ENCODE measurements around the gene CHI3L1. TPM values are rescaled to one million over a fixed set of nuclear protein-coding genes. Genes with fewer than 3 reads are reported as not detected.

Gene CHI3L1
- total RNA-seq, 1 experiment from 2014 or later, result not detected

- RAD21 ChIA-PET (ENCODE audit: low non-redundant PET in 1 of 2, low total read pairs in 2 of 2, uncharacterized antibody in 2 of 2, unreplicated experiment in 2 of 2), result no interaction called here
- no peak overlapping the region for H3K9ac ChIP-seq (ENCODE audit: low read length)
- TF ChIP-seq SIN3A (IDR thresholded peaks at IDR 0.05; ENCODE audit: low read depth) (no peak), JUND (IDR thresholded peaks at IDR 0.05) (no peak), SRF (IDR thresholded peaks at IDR 0.05; ENCODE audit: low read depth) (no peak), ZBTB33 (IDR thresholded peaks at IDR 0.05; ENCODE audit: extremely low read depth, insufficient replicate concordance, low read length) (no peak), SP1 (IDR thresholded peaks at IDR 0.05; ENCODE audit: low read depth) (no peak), REST (IDR thresholded peaks at IDR 0.05; ENCODE audit: low read depth) (no peak), RAD21 (IDR thresholded peaks at IDR 0.05; ENCODE audit: low read depth) (no peak), EZH2phosphoT487 (IDR thresholded peaks at IDR 0.05; ENCODE audit: borderline replicate concordance) (no peak)
- no peak overlapping the region for H3K4me3 ChIP-seq (replicated peaks in 1 of 2; ENCODE audit: low read depth in 1 of 2, low read length in 2 of 2)
- CTCF ChIA-PET, result no interaction called here
- POLR2A ChIA-PET, result no interaction called here
- H3K4me1 ChIP-seq (ENCODE audit: control insufficient read depth in 1 of 2, insufficient read depth in 2 of 2, low read length in 2 of 2), result peaks cover 13 to 46% of the 10 kb centered on the region in 2 experiments; a peak in 3 of 4 replicates
- H2AFZ ChIP-seq (ENCODE audit: low read depth, low read length, poor library complexity, severe bottlenecking), result no peak overlapping the region
- no TSS peak for BruUV-seq (replicated peaks)
- no peaks in the 10 kb centered on the region for H4K20me1 ChIP-seq (ENCODE audit: insufficient read depth)
- H3K9me2 ChIP-seq (ENCODE audit: insufficient read depth), result no peaks in the 10 kb centered on the region
- H3K36me3 ChIP-seq (ENCODE audit: control insufficient read depth in 1 of 2, insufficient read depth in 2 of 2, low read length in 2 of 2), result no peaks in the 10 kb centered on the region
- intact Hi-C loops (cut with micrococcal nuclease), result no loop called here
- H3K9me3 ChIP-seq (ENCODE audit: control insufficient read depth in 1 of 2, insufficient read depth in 1 of 2, low read depth in 1 of 2, low read length in 2 of 2), result no peaks in the 10 kb centered on the region
- H3K4me2 ChIP-seq (ENCODE audit: low read length), result no peak overlapping the region
- no peaks in the 10 kb centered on the region for H3K79me2 ChIP-seq (ENCODE audit: insufficient read depth, low read length)
- ATAC-seq (no peak), DNase-seq (ENCODE audit: low read depth, low spot score) (no peak)
- no peak overlapping the region for H3K27ac ChIP-seq (ENCODE audit: low read depth, low read length)
- no peaks in the 10 kb centered on the region for H3K27me3 ChIP-seq (ENCODE audit: insufficient read depth, low read length)
Observed at GRCh38 chr1:203168991-203169390, 17.5 kb downstream of the CHI3L1 start.
